ENCODE measurements around the gene TSSK2. TPM values are rescaled to one million over a fixed set of nuclear protein-coding genes. Genes with fewer than 3 reads are reported as not detected.
"Not testable (repeated sequence)": the region's sequence is repeated elsewhere in the genome, so short reads cannot be mapped to it uniquely, and the experiment has no call there.

TSSK2 gene
- total RNA-seq, 2 donors from 2014 or later = not detected

DNA sequence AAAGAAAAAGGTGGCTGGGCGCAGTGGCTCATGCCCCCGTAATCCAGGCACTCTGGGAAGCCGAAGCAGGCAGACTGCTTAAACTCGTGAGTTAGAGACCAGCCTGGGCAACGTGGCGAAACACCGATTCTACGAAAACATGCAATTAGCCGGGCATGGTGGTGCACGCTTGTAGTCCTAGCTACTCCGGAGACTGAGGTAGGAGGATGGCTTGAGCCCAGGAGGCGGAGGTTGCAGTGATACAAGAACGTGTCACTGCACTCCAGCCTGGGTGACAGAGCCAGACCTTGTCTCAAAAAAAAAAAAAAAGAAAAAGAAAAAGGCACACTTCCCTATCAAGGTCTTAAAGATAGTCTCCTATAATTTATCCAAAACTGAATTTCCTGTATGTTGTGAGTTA is 48.3 kb upstream of the TSSK2 start:
- no peak for DNase-seq
- Histone ChIP-seq H3K4me3 (ENCODE audit: low read length) (no peak overlapping the region), H3K27ac (ENCODE audit: low read depth, low read length) (no peak overlapping the region), H3K9ac (ENCODE audit: extremely low read depth, low read length, poor library complexity, severe bottlenecking) (no peak overlapping the region), H3K36me3 (ENCODE audit: control insufficient read depth, insufficient read depth, low read length) (peaks cover 63% of the 10 kb centered on the region), H3K27me3 (ENCODE audit: control insufficient read depth, insufficient read depth, low read length, poor library complexity, severe bottlenecking) (no peaks in the 10 kb centered on the region), H3K9me3 (ENCODE audit: control insufficient read depth, low read length) (no peaks in the 10 kb centered on the region), H3K4me1 (ENCODE audit: control insufficient read depth, insufficient read depth, low read length) (no peaks in the 10 kb centered on the region)
- no peaks in the 10 kb centered on the region for H3K27me3 Mint-ChIP-seq (ENCODE audit: insufficient read depth)
- peaks cover 11% of the 10 kb centered on the region for H3K9me3 Mint-ChIP-seq
- WGBS, 2 experiments (ENCODE audit: insufficient coverage in 1 of 2, insufficient read length in 1 of 2) = 84% methylated on average over 13 of the region's 13 CpGs
- no peak overlapping the region for H3K4me3 Mint-ChIP-seq
- H3K36me3 Mint-ChIP-seq (ENCODE audit: low read depth) = peaks cover 50% of the 10 kb centered on the region
- TF ChIP-seq CTCF (conservative IDR thresholded peaks at IDR 0.05) = no peak
- no peak overlapping the region for H3K27ac Mint-ChIP-seq
- H3K4me1 Mint-ChIP-seq = peaks cover under 1% of the 10 kb centered on the region

GRCh38 chr22:19084126-19084525 is 47.0 kb upstream of the TSSK2 start:
- not testable (repeated sequence) for H3K4me3 ChIP-seq (ENCODE audit: low read length); H3K27ac Mint-ChIP-seq; DNase-seq; H3K27me3 ChIP-seq (ENCODE audit: control insufficient read depth, insufficient read depth, low read length, poor library complexity, severe bottlenecking); H3K4me1 Mint-ChIP-seq; H3K27ac ChIP-seq (ENCODE audit: low read depth, low read length); H3K9me3 ChIP-seq (ENCODE audit: control insufficient read depth, low read length); H3K4me1 ChIP-seq (ENCODE audit: control insufficient read depth, insufficient read depth, low read length); H3K27me3 Mint-ChIP-seq (ENCODE audit: insufficient read depth); H3K4me3 Mint-ChIP-seq; H3K9ac ChIP-seq (ENCODE audit: extremely low read depth, low read length, poor library complexity, severe bottlenecking)
- peaks cover 11% of the 10 kb centered on the region for H3K9me3 Mint-ChIP-seq
- H3K36me3 ChIP-seq (ENCODE audit: control insufficient read depth, insufficient read depth, low read length) = peaks cover 62% of the 10 kb centered on the region
- WGBS, 2 experiments (ENCODE audit: insufficient coverage in 1 of 2, insufficient read length in 1 of 2) = 90% methylated on average over 2 to 27 of the region's 30 CpGs
- H3K36me3 Mint-ChIP-seq (ENCODE audit: low read depth) = peaks cover 53% of the 10 kb centered on the region

GRCh38 chr22:19084586-19084985 is 46.5 kb upstream of the TSSK2 start:
- not testable (repeated sequence) for H3K4me1 ChIP-seq (ENCODE audit: control insufficient read depth, insufficient read depth, low read length); H3K27ac ChIP-seq (ENCODE audit: low read depth, low read length); H3K9me3 ChIP-seq (ENCODE audit: control insufficient read depth, low read length); H3K27me3 Mint-ChIP-seq (ENCODE audit: insufficient read depth); H3K9ac ChIP-seq (ENCODE audit: extremely low read depth, low read length, poor library complexity, severe bottlenecking); DNase-seq; H3K4me3 Mint-ChIP-seq; H3K27me3 ChIP-seq (ENCODE audit: control insufficient read depth, insufficient read depth, low read length, poor library complexity, severe bottlenecking); H3K4me3 ChIP-seq (ENCODE audit: low read length); H3K4me1 Mint-ChIP-seq; H3K27ac Mint-ChIP-seq
- Mint-ChIP-seq H3K9me3 (peaks cover 11% of the 10 kb centered on the region), H3K36me3 (ENCODE audit: low read depth) (peaks cover 57% of the 10 kb centered on the region)
- 93% methylated on average over 8 of the region's 32 CpGs; no CpG with 5 or more reads in 1 of the 2 experiments for WGBS, 2 experiments (ENCODE audit: insufficient coverage in 1 of 2, insufficient read length in 1 of 2)
- H3K36me3 ChIP-seq (ENCODE audit: control insufficient read depth, insufficient read depth, low read length) = peaks cover 59% of the 10 kb centered on the region

GRCh38 chr22:19085233-19085718 is 45.8 kb upstream of the TSSK2 start:
- H3K27ac Mint-ChIP-seq = peak overlapping the region; percentile 60

More at GRCh38 chr22:19085233-19085718, 45.8 kb upstream of the TSSK2 start:
- H3K36me3 Mint-ChIP-seq (ENCODE audit: low read depth) = peaks cover 57% of the 10 kb centered on the region
- H3K9ac ChIP-seq (ENCODE audit: extremely low read depth, low read length, poor library complexity, severe bottlenecking) = no peak overlapping the region
- peaks cover 2% of the 10 kb centered on the region for H3K4me1 Mint-ChIP-seq
- peaks cover 11% of the 10 kb centered on the region for H3K9me3 Mint-ChIP-seq
- H3K27me3 ChIP-seq (ENCODE audit: control insufficient read depth, insufficient read depth, low read length, poor library complexity, severe bottlenecking) = no peaks in the 10 kb centered on the region
- H3K27me3 Mint-ChIP-seq (ENCODE audit: insufficient read depth) = no peaks in the 10 kb centered on the region
- WGBS, 2 experiments (ENCODE audit: insufficient coverage in 1 of 2, insufficient read length in 1 of 2) = 50 to 83% methylated on average over 1 of the region's 1 CpG
- peak overlapping the region; percentile 50 for H3K27ac ChIP-seq (ENCODE audit: low read depth, low read length)
- H3K9me3 ChIP-seq (ENCODE audit: control insufficient read depth, low read length) = no peaks in the 10 kb centered on the region
- no peak overlapping the region for H3K4me3 Mint-ChIP-seq
- H3K4me1 ChIP-seq (ENCODE audit: control insufficient read depth, insufficient read depth, low read length) = no peaks in the 10 kb centered on the region
- DNase-seq = peak; percentile 58
- H3K36me3 ChIP-seq (ENCODE audit: control insufficient read depth, insufficient read depth, low read length) = peaks cover 54% of the 10 kb centered on the region
- TF ChIP-seq CTCF (conservative IDR thresholded peaks at IDR 0.05) = peak; percentile 67
- H3K4me3 ChIP-seq (ENCODE audit: low read length) = no peak overlapping the region

Measured in endodermal cell (in vitro differentiated cells).